Tibial artery (tissue), 4 donors: ENCODE data around the gene VPS26C.
"Not testable (repeated sequence)": the region's sequence is repeated elsewhere in the genome, so short reads cannot be mapped to it uniquely, and the experiment has no call there.

ENCODE experiments used
- DNase-seq, 2 donors: peaks; one replicate each; pipeline ENCODE4 v3.0.0-alpha.2; 2019
- H3K27ac ChIP-seq, 2 donors: fragments of 200-600 bp; sonication (generic) in 1 of 2; 1 replicate in 1 of 2; 2 replicates in 1 of 2; pipeline ENCODE4 v1.5.1; 2018 to 2019; ENCODE audit warnings: mild to moderate bottlenecking in 1 of 2
- H3K27me3 ChIP-seq, 2 donors: fragments of 200-600 bp; sonication (generic) in 1 of 2; one replicate each; pipeline versions ENCODE4 v1.5.1 to v1.6.0; 2016 to 2019
- H3K36me3 ChIP-seq, 3 donors: fragments of 200-600 bp; sonication (generic) in 2 of 3; one replicate each; pipeline ENCODE4 v1.5.1; 2016 to 2019; ENCODE audit warnings: mild to moderate bottlenecking in 2 of 3
- H3K4me1 ChIP-seq, 4 donors: fragments of 200-600 bp; sonication (generic) in 2 of 4; 1 replicate in 3 of 4; 2 replicates in 1 of 4; pipeline ENCODE4 v1.5.1; 2016 to 2019
- H3K4me3 ChIP-seq, 2 donors: fragments of 200-600 bp; sonication (generic) in 1 of 2; 1 replicate in 1 of 2; 2 replicates in 1 of 2; pipeline ENCODE4 v1.5.1; 2018 to 2019; ENCODE audit warnings: mild to moderate bottlenecking in 2 of 2
- H3K9me3 ChIP-seq, 3 donors: fragments of 200-600 bp; sonication (generic) in 1 of 3; one replicate each; pipeline ENCODE4 v1.5.1; 2016 to 2019
- intact Hi-C: fragments of 100-400 bp; cut with DNase I; formaldehyde crosslinking; loops from one replicate; pipeline ENCODE4 v1.15.0; 2023; ENCODE audit warnings: low total_unique reads
- TF ChIP-seq, protein P1 (sequence below), 2 experiments: fragments of 200-600 bp in 1 of 2; fragments of 450-650 bp in 1 of 2; IDR thresholded peaks; one replicate each; pipeline ENCODE4 v1.5.1; 2017 to 2019; ENCODE audit warnings: antibody characterized with exemption in 2 of 2, mild to moderate bottlenecking in 1 of 2, moderate library complexity in 1 of 2

Gene VPS26C

DNA sequence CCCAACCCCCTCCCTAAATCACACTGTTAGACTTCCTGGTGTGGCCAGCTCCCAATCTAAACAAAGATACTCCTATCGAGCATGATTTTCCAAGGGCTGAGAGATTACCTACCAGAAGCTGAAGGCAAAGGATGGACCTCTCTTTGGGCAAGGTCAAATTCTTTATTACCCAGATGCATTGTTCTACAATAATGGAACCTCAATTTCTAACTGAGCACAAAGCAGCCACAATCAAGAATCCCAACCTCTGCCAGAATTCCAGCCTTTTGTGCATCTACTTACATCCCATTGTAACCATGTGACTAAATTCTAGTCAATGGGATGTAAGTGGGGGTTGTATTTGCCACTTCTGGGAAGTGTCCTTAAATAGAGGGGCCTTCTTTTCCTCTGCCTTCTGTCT lies 24.9 kb upstream of the VPS26C start:
- Histone ChIP-seq H3K4me3 (no peak overlapping the region), H3K9me3 (no peaks in the 10 kb centered on the region), H3K36me3 (no peaks in the 10 kb centered on the region), H3K4me1 (peaks cover 0 to 6% (median 0%) of the 10 kb centered on the region in 4 donors), H3K27me3 (no peaks in the 10 kb centered on the region), H3K27ac (no peak overlapping the region)
- no peak for DNase-seq
- TF ChIP-seq, protein P1, sequence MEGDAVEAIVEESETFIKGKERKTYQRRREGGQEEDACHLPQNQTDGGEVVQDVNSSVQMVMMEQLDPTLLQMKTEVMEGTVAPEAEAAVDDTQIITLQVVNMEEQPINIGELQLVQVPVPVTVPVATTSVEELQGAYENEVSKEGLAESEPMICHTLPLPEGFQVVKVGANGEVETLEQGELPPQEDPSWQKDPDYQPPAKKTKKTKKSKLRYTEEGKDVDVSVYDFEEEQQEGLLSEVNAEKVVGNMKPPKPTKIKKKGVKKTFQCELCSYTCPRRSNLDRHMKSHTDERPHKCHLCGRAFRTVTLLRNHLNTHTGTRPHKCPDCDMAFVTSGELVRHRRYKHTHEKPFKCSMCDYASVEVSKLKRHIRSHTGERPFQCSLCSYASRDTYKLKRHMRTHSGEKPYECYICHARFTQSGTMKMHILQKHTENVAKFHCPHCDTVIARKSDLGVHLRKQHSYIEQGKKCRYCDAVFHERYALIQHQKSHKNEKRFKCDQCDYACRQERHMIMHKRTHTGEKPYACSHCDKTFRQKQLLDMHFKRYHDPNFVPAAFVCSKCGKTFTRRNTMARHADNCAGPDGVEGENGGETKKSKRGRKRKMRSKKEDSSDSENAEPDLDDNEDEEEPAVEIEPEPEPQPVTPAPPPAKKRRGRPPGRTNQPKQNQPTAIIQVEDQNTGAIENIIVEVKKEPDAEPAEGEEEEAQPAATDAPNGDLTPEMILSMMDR (IDR thresholded peaks at IDR 0.05): no peak
- intact Hi-C loops: no loop called here

DNA sequence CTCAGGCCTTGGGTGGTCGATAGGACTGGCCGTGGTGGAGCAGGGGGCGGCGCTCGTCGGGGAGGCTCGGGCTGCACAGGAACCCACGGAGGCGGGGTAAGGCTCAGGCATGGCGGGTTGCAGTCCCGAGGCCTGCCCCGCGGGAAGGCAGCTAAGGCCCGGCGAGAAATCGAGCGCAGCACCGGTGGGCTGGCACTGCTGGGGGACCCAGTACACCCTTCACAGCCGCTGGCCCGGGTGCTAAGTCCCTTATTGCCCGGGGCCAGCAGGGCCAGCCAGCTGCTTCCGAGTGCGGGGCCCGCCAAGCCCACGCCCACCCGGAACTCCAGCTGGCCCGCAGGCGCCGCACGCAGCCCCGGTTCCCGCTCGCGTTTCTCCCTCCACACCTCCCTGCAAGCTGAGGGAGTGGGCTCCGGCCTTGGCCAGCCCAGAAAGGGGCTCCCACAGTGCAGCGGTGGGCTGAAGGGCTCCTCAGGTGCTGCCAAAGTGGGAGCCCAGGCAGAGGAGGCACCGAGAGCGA lies 16.1 kb upstream of the VPS26C start:
- intact Hi-C loops, H3K27ac ChIP-seq, H3K4me1 ChIP-seq, DNase-seq, H3K27me3 ChIP-seq, H3K4me3 ChIP-seq, H3K36me3 ChIP-seq, H3K9me3 ChIP-seq: not testable (repeated sequence)

DNA sequence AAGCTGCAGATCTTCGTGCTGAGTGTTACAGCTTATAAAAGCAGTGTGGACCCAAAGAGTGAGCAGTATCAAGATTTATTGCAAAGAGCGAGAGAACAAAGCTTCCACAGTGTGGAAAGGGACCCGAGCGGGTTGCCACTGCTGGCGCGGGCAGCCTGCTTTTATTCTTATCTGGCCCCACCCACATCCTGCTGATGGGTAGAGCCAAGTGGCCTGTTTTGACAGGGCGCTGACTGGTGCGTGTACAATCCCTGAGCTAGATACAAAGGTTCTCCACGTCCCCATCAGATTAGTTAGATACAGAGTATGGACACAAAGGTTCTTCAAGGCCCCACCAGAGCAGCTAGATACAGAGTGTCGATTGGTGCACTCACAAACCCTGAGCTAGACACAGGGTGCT lies 15.5 kb upstream of the VPS26C start:
- H3K4me3 ChIP-seq, intact Hi-C loops, H3K9me3 ChIP-seq: not testable (repeated sequence)

DNA sequence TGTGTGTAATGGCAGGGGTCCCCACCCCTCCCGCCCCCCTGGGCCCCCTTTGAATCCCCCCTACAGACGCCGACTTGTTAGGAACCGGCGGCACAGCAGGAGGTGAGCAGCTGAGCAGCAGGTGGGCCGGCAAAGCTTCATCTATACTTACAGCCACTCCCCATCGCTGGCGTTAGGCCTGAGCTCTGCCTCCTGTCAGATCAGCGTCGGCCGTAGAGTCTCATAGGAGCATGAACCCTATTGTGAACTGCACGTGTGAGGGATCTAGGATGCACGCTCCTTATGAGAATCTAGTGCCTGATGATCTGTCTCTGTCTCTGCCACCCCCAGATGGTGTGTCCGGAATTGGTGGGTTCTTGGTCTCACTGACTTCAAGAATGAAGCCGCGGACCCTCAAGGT lies 14.9 kb upstream of the VPS26C start:
- intact Hi-C loops: no loop called here
- TF ChIP-seq, protein P1 (IDR thresholded peaks at IDR 0.05): no peak
- Histone ChIP-seq H3K4me3 (no peak overlapping the region), H3K27ac (no peak overlapping the region), H3K27me3 (no peaks in the 10 kb centered on the region), H3K4me1 (no peaks in the 10 kb centered on the region), H3K9me3 (no peaks in the 10 kb centered on the region), H3K36me3 (no peaks in the 10 kb centered on the region)
- DNase-seq: no peak

More for the DNA sequence above, 15.5 kb upstream of the VPS26C start:
- not testable (repeated sequence) for DNase-seq, H3K27me3 ChIP-seq, H3K27ac ChIP-seq, H3K4me1 ChIP-seq, H3K36me3 ChIP-seq

DNA sequence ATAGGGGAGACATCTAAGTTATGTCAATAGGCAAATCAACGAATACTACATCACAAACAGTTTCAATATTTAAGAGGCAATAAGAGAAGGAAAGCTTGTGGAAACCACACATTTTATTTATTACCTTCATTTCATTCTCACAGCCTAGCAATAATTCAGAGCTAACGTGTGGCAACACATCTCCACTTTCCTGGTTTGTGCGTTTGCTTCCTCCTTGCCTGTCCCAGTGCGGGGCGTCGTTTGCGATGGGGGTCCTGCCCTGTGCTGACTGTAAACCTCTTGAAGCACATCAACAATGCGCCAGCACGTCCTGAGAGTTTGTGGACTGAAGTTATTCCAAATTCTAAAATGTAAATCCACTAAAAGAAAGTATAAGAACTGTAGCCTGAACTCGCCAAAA lies 14.4 kb upstream of the VPS26C start:
- intact Hi-C loops: no loop called here
- Histone ChIP-seq H3K9me3 (no peaks in the 10 kb centered on the region), H3K27me3 (peaks cover 0 to under 1% of the 10 kb centered on the region in 2 donors), H3K27ac (no peak overlapping the region), H3K4me1 (no peaks in the 10 kb centered on the region), H3K36me3 (no peaks in the 10 kb centered on the region), H3K4me3 (no peak overlapping the region)
- no peak for DNase-seq
- TF ChIP-seq, protein P1 (IDR thresholded peaks at IDR 0.05): no peak

DNA sequence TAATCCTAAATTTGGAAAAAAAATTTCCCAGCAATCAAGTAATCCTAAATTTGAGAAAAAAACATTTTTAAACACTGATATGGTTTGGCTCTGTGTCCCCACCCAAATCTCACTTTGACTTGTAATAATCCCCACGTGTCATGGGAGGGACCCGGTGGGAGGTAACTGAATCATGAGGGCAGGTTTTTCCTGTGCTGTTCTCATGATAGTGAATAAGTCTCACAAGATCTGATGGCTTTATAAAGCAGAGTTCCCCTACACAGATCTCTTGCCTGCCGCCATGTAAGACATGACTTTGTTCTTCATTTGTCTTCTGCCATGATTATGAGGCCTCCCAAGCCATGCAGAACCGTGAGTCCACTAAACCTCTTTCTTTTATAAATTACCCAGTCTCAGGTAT lies 12.1 kb upstream of the VPS26C start:
- H3K9me3 ChIP-seq, DNase-seq, H3K27me3 ChIP-seq, intact Hi-C loops, H3K4me1 ChIP-seq, H3K4me3 ChIP-seq, H3K27ac ChIP-seq, H3K36me3 ChIP-seq: not testable (repeated sequence)

DNA sequence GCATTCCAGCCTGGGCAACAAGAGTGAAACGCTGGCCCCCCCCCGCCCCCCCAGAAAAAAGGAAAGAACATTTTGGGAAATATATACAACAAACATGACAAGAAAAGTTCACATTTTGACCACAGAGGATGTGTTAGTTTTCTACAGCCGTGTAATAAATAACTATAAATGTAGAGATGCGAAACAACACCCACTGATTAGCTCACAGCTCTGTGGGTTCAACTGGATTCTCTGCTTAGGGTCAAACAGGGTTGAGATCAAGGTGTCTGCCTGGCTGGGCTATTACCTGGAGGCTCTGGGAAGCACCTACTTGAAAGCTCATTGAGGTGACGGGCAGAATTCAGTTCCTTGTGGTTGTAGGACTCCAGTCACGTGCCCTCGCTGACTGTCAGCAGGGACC lies 11.1 kb upstream of the VPS26C start:
- Histone ChIP-seq H3K4me3 (no peak overlapping the region), H3K27ac (no peak overlapping the region), H3K9me3 (no peaks in the 10 kb centered on the region), H3K27me3 (peaks cover 0 to 3% of the 10 kb centered on the region in 2 donors), H3K36me3 (no peaks in the 10 kb centered on the region), H3K4me1 (no peaks in the 10 kb centered on the region)
- TF ChIP-seq, protein P1 (IDR thresholded peaks at IDR 0.05): no peak
- intact Hi-C loops: no loop called here
- no peak for DNase-seq
